Activated CD8-positive, alpha-beta memory T cell treated with anti-CD3 and anti-CD28 coated beads, Interleukin-2, amount 50 U/mL, for 4 hours (primary cell): ENCODE data around the gene GPC5.

ENCODE experiments used
- DNase-seq: peaks from one replicate; pipeline ENCODE4 v3.0.0-alpha.2; 2020

The GPC5 gene

GRCh38 chr13:91598655-91599054 is 200.2 kb downstream of the GPC5 start:
- no peak for DNase-seq

- DNase-seq, result no peak
These were observed 202.9 kb downstream of the GPC5 start for GRCh38 chr13:91601273-91601672.

GRCh38 chr13:91601807-91602206 is 203.4 kb downstream of the GPC5 start:
- no peak for DNase-seq

- DNase-seq, result no peak
These were observed 210.9 kb downstream of the GPC5 start for GRCh38 chr13:91609353-91609752.

DNA sequence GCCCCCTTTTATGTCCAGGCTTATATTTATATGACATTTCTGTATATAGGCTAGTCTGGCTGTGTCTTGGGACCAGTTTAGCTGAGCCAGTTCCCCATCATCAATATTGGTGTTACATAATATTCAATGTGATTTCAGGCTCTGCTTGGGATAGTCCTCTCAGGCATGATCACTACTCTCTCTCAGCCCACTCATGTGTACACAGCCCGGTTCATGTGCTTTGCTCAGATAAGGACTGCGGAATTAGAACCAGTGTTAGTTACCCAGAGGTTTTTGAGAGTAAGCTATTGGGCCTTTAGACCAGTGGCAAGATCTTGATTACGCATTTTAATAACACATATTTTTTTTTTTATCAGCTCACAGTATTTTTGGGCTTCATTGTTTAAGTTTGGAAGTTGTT is 219.9 kb downstream of the GPC5 start:
- DNase-seq, result no peak

DNA sequence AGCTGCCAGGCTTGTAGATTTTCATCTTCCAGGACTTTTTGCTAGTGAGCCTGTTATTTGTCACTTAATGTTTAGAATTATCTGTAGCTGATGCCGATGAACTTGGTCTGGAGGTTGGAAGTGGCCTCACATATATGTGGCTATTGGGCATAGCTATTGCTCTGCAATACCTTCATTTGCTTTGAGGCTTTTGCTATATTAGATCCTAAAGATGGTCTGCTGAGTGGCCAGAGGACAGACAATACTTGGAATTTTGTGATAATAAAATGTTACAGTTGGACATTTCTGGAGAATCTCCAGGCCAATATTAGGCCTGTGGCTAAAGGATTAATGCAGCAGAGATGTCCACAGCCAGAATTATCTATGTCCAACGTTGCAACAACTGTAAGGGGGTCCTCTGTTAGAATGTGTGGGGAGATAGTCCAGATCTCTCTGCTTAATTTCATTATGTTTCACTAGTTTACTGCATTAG is 222.3 kb downstream of the GPC5 start:
- no peak for DNase-seq

DNA sequence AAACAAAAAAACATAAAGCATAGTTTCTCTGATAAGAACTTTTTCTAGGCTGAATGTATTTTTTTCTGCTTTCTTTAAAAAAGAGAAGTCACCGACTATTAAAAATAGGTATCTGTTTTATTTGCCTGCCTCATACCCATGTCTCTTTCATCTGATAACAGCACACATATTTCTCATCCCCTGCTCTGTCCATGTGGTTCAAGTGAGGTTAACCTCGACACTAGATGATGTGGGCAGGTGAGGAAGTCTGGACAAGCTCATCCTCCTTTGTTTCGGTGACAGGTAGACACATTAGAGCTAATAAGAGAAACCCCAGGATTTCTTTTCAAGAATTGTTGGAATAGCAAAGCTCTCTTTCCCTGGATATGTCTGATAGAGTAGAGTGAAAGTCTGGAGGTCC is 222.7 kb downstream of the GPC5 start:
- DNase-seq, result no peak

- no peak for DNase-seq
These were observed 223.5 kb downstream of the GPC5 start for GRCh38 chr13:91621963-91622362.

- no peak for DNase-seq
These were observed 224.5 kb downstream of the GPC5 start for GRCh38 chr13:91622778-91623550.

DNA sequence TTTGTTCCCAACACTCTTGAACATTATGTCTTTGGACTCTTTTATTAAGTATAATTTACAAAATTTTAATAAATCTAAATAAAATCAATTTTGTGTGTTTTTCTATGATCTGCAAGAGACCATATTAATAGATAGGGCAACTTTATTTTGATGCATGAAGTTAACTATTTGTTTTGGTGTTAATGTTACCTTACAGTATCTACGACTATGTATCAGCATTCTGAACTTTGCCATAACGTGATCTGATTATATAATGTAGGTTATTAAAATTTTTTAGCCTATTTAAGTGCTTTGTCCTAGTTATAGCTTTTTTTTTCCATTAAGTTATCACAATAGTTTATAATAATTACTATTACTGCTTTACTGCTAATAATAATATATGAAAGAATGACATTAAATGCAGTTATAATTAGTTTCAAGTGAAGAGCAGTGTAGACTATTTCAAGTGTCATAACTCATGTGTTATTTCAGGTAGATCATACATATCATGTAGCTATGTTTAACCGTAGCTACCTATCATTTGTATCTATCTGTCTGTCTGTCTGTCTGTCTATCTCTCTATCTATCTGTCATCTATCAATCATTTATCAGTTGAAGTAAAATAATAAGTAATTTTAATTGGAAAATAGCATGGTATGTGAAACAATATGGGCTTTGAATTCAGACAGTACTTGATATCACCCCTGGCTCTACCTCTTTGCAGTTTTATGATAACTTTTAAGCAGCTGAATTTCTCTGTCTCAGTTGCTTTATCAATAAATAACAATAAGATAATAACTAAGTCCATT is 229.7 kb downstream of the GPC5 start:
- DNase-seq, result no peak

DNA sequence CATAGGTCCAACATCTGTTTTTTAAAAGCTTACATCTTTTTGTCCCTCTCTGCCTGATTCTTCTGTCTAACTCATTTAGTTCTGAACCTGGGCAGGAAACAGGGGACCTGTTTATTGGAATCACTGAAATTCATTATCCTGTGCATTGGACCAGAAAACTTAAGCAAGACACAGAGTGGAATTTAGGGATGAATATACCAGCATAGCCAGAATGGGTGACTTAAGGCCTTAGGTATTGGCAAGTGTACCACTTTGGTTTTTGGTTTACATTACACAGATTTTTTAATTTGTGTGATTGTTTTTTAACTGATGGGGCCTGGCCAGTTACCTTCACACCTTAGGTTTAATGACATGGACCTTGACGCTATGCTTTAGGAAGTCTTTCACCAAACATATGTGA is 232.5 kb downstream of the GPC5 start:
- no peak for DNase-seq

DNA sequence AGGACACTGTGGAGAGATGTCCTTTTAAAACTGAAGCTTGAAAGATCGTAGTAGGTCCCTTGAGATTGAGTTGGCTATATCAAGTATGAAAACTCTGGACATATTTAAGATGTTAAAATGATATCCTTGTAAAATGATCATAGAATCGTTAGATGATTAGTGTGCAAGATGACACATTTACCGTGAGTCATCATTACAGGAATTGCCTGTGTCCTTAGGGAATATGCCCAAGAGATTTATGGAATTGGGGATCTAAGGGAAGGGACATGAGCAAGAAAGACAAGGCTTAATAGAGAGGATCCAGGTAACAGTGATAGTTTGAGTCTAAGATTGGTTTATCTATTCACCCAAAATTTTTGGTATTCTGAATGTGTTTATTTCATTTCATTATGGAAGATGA is 233.7 kb downstream of the GPC5 start:
- no peak for DNase-seq

GRCh38 chr13:91639330-91639729 is 240.9 kb downstream of the GPC5 start:
- no peak for DNase-seq

GRCh38 chr13:91643394-91643793 is 245.0 kb downstream of the GPC5 start:
- no peak for DNase-seq

DNA sequence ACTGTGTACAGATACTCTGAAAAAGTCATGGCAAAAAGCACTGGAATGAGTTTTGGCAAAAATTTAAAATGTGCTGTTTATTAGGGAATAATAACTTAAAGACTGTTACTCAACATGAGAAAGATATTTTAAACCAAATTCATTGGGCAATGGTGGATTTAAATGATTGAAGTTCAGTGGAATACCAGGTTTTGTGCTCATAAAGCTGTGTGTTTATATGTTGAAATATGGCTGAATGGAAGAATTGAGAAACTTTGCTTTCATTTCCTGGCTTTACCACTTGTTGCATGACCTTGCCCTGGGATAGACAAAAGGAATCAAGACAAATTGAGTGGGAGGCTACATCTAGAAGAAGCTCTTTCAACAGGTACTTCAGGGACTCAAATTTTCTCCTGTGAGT is 246.4 kb downstream of the GPC5 start:
- DNase-seq, result no peak

DNA sequence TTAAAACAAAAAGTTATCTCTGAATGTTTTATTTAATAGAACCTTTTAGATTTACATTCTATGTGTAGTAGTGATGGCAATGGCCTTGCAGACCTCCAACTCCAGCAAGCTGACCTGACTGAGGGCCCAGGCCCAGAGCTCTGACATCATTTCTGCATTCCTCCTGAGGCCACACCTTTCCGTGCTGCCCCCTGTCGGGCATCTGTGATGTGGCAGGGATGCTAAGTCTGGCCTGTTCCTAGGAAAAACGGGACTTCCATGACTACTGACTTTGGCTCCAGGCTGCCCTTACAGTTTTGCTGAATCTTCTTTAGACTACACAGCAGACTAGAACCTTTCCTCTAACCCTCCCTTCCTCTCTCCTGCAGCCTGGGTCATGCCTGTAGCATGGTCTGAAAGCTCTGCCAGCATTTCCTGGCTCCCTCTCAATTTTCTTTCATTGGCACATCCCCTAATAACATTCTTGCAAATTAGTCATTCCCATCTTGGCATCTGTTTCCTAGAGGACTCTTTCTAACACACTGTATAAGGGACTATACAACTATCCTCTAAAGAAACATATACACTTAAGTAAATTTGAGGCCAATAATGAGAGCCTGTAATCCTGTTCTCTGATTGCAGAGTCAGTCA is 249.1 kb downstream of the GPC5 start:
- DNase-seq, result no peak

- no peak for DNase-seq
These were observed 249.6 kb downstream of the GPC5 start for GRCh38 chr13:91648012-91648411.

- no peak for DNase-seq
These were observed 251.0 kb downstream of the GPC5 start for GRCh38 chr13:91649456-91649855.

GRCh38 chr13:91652404-91653301 is 254.2 kb downstream of the GPC5 start:
- DNase-seq, result no peak

DNA sequence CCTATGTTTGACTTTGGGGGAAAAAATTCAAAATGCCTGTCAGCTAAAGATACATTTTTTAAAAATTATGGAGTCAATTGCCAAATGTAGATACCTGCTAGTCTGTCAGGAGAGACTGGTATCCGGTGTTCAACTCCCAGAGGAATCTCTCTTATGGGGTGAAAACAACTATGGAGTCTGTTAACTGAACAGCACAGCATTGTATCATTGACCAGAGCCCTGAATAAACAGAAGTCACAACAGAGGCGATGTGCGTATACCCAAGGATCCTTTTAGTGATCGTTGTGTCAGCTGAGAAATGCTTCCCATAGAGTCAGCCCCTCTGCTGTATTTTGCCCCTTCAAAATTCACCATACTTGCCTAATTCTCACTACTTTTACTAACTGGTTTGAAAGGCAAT is 257.3 kb downstream of the GPC5 start:
- no peak for DNase-seq

DNA sequence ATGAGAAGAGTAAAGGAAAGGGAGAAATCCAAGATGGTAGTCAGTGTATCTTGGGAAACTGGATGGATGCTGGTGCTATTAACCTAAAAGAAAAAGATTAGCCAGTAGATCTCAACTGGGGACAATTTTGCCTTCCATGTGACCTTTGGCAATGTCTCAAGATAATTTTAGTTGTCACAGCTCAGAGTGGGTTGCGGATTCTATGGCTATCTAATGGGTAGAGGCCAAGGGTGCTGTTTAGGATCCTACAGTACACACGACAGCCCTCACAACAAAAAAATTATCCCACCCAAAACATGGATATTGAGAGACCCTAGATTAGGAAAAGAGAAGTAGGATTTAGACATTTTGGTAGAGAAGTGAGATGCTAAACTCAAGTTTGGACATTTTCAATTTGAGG is 258.9 kb downstream of the GPC5 start:
- no peak for DNase-seq

- DNase-seq, result no peak
These were observed 261.0 kb downstream of the GPC5 start for GRCh38 chr13:91659256-91660075.
